ENCODE measurements around the gene TP63. TPM values are rescaled to one million over a fixed set of nuclear protein-coding genes. Genes with fewer than 3 reads are reported as not detected.

TP63 gene
- total RNA-seq, 1 donor from 2014 or later, result 5.8 TPM

GRCh38 chr3:189799366-189799765 lies 168.2 kb downstream of the TP63 start:
- Mint-ChIP-seq H3K36me3 (no peaks in the 10 kb centered on the region), H3K4me3 (no peak overlapping the region), H3K9me3 (no peaks in the 10 kb centered on the region), H3K27me3 (peaks cover 6% of the 10 kb centered on the region), H3K27ac (peak overlapping the region; percentile 4), H3K4me1 (ENCODE audit: unreplicated experiment) (peaks cover 5% of the 10 kb centered on the region)
- TF ChIP-seq CTCF (conservative IDR thresholded peaks at IDR 0.05), result no peak
- DNase-seq (ENCODE audit: extremely low spot score, unreplicated experiment), result no peak

GRCh38 chr3:189800436-189800835 lies 169.2 kb downstream of the TP63 start:
- Mint-ChIP-seq H3K36me3 (no peaks in the 10 kb centered on the region), H3K27ac (no peak overlapping the region), H3K27me3 (peaks cover 6% of the 10 kb centered on the region), H3K4me1 (ENCODE audit: unreplicated experiment) (peaks cover 5% of the 10 kb centered on the region), H3K4me3 (no peak overlapping the region), H3K9me3 (no peaks in the 10 kb centered on the region)
- no peak for TF ChIP-seq CTCF (conservative IDR thresholded peaks at IDR 0.05)
- no peak for DNase-seq (ENCODE audit: extremely low spot score, unreplicated experiment)

GRCh38 chr3:189803254-189803653 lies 172.1 kb downstream of the TP63 start:
- no peak overlapping the region for H3K4me3 Mint-ChIP-seq
- no peaks in the 10 kb centered on the region for H3K36me3 Mint-ChIP-seq
- H3K27me3 Mint-ChIP-seq, result peaks cover 12% of the 10 kb centered on the region
- H3K9me3 Mint-ChIP-seq, result no peaks in the 10 kb centered on the region
- H3K4me1 Mint-ChIP-seq (ENCODE audit: unreplicated experiment), result peaks cover 11% of the 10 kb centered on the region
- no peak for DNase-seq (ENCODE audit: extremely low spot score, unreplicated experiment)
- TF ChIP-seq CTCF (conservative IDR thresholded peaks at IDR 0.05), result no peak
- H3K27ac Mint-ChIP-seq, result no peak overlapping the region

- no peaks in the 10 kb centered on the region for H3K36me3 Mint-ChIP-seq
- H3K27me3 Mint-ChIP-seq, result peaks cover 19% of the 10 kb centered on the region
- peaks cover 6% of the 10 kb centered on the region for H3K4me1 Mint-ChIP-seq (ENCODE audit: unreplicated experiment)
- DNase-seq (ENCODE audit: extremely low spot score, unreplicated experiment), result no peak
- no peak overlapping the region for H3K4me3 Mint-ChIP-seq
- peak overlapping the region; percentile 52 for H3K27ac Mint-ChIP-seq
- TF ChIP-seq CTCF (conservative IDR thresholded peaks at IDR 0.05), result no peak
- no peaks in the 10 kb centered on the region for H3K9me3 Mint-ChIP-seq
Measured at GRCh38 chr3:189805375-189806067, 174.3 kb downstream of the TP63 start.

- TF ChIP-seq CTCF (conservative IDR thresholded peaks at IDR 0.05), result no peak
- peak overlapping the region; percentile 72 for H3K4me3 Mint-ChIP-seq
- H3K36me3 Mint-ChIP-seq, result no peaks in the 10 kb centered on the region
- DNase-seq (ENCODE audit: extremely low spot score, unreplicated experiment), result no peak
- peak overlapping the region; percentile 91 for H3K27ac Mint-ChIP-seq
- H3K4me1 Mint-ChIP-seq (ENCODE audit: unreplicated experiment), result peaks cover 6% of the 10 kb centered on the region
- H3K27me3 Mint-ChIP-seq, result peaks cover 19% of the 10 kb centered on the region
- H3K9me3 Mint-ChIP-seq, result no peaks in the 10 kb centered on the region
Measured at GRCh38 chr3:189806171-189806951, 175.2 kb downstream of the TP63 start.
